HEK293 (cell line): ENCODE measurements around the gene TEAD3.

Source experiments
- PRDM10 ChIP-seq: fragments of 450-650 bp; formaldehyde crosslinking; IDR thresholded peaks from 2 replicates; pipeline ENCODE4 v1.5.1; 2016; ENCODE audit warnings: missing biosample characterization, missing genetic modification characterization
- REST ChIP-seq: fragments of 450-650 bp; formaldehyde crosslinking; IDR thresholded peaks from 2 replicates; pipeline ENCODE4 v1.5.1; 2016; ENCODE audit warnings: missing biosample characterization, missing genetic modification characterization
- ZBTB49 ChIP-seq: fragments of 450-650 bp; formaldehyde crosslinking; IDR thresholded peaks from 2 replicates; pipeline ENCODE4 v1.5.1; 2016; ENCODE audit warnings: missing biosample characterization, missing genetic modification characterization, low read depth
- ZNF148 ChIP-seq: fragments of 450-650 bp; formaldehyde crosslinking; IDR thresholded peaks from 2 replicates; pipeline ENCODE4 v1.5.0; 2017; ENCODE audit warnings: missing biosample characterization, missing genetic modification characterization, borderline replicate concordance
- ZNF274 ChIP-seq, 2 experiments: fragments of 200-500 bp in 1 of 2; fragments of 450-650 bp in 1 of 2; sonication (Bioruptor generic) in 1 of 2; formaldehyde crosslinking in 1 of 2; IDR thresholded peaks; 2 replicates each; pipeline versions ENCODE4 v1.5.1 to v1.6.1; 2014 to 2016; ENCODE audit warnings: borderline replicate concordance in 1 of 2, inconsistent platforms in 1 of 2, low read length in 1 of 2, missing biosample characterization in 1 of 2, missing genetic modification characterization in 1 of 2
- ZNF37A ChIP-seq: fragments of 450-650 bp; IDR thresholded peaks from 2 replicates; pipeline ENCODE4 v1.5.1; 2018; ENCODE audit warnings: missing biosample characterization, missing genetic modification characterization
- TF ChIP-seq, protein P1 (sequence below): fragments of 450-650 bp; formaldehyde crosslinking; IDR thresholded peaks from 2 replicates; pipeline ENCODE4 v1.5.1; 2016; ENCODE audit warnings: missing biosample characterization, missing genetic modification characterization

DNA sequence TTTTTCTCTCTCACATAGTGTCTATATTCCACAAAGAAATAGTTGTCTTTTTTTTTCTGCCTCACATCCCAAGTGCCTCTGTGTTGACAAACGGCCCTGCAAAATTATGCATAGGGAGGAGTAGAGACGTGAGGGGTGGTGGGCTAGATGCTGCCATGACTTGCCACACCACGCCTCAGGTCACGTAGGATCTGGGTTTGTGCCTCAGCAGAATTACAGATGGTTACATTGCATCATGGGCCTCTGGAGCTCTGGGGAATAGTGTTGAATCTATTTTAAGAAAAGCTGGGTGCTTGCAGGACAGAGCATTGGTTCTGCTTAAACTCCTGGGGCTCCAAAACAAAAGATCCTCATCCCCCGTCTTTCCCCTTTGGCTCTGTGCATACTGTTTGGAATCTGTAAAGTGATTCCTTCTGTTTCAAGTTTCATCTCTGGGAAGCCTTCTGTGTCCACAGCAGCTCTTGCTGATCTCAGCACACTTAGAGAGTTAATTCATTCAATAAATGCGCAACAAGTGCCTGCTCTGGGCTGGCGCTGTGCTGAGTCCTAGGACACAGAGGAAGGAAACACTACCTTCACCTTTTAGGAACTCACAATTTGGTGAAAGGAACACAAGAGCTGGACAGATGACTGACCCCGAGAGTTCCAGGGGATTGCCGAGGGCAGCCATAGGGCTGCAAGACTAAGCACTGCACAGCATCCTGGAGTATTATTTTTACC is 42.3 kb downstream of the TEAD3 start:
- no peak for TF ChIP-seq PRDM10 (tag by site-specific recombination)
- no peak for TF ChIP-seq ZBTB49 (tag by site-specific recombination)
- TF ChIP-seq, protein P1, sequence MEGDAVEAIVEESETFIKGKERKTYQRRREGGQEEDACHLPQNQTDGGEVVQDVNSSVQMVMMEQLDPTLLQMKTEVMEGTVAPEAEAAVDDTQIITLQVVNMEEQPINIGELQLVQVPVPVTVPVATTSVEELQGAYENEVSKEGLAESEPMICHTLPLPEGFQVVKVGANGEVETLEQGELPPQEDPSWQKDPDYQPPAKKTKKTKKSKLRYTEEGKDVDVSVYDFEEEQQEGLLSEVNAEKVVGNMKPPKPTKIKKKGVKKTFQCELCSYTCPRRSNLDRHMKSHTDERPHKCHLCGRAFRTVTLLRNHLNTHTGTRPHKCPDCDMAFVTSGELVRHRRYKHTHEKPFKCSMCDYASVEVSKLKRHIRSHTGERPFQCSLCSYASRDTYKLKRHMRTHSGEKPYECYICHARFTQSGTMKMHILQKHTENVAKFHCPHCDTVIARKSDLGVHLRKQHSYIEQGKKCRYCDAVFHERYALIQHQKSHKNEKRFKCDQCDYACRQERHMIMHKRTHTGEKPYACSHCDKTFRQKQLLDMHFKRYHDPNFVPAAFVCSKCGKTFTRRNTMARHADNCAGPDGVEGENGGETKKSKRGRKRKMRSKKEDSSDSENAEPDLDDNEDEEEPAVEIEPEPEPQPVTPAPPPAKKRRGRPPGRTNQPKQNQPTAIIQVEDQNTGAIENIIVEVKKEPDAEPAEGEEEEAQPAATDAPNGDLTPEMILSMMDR (tag by site-specific recombination): no peak
- TF ChIP-seq ZNF274 (IDR thresholded peaks at IDR 0.05; ENCODE audit: low read length): no peak
- TF ChIP-seq ZNF274 (tag by site-specific recombination; IDR thresholded peaks at IDR 0.05; ENCODE audit: borderline replicate concordance): no peak
- TF ChIP-seq ZNF148 (tag by site-specific recombination): no peak
- no peak for TF ChIP-seq ZNF37A (tag by site-specific recombination)
- no peak for TF ChIP-seq REST
